HUES48 (cell line): Measurements from ENCODE around the gene RAB1B.

Experiments used
- H3K27ac ChIP-seq: one replicate; pipeline ENCODE4 v1.7.0; 2013; ENCODE audit warnings: low read depth, low read length, inconsistent platforms
- H3K27me3 ChIP-seq: 2 replicates; pipeline ENCODE4 v1.6.1; 2013; ENCODE audit warnings: mild to moderate bottlenecking, low read length; ENCODE audit not compliant: control insufficient read depth, insufficient read depth
- H3K36me3 ChIP-seq: 2 replicates; pipeline ENCODE4 v1.6.1; 2013; ENCODE audit warnings: low read length; ENCODE audit not compliant: control insufficient read depth, insufficient read depth
- H3K4me1 ChIP-seq: 2 replicates; pipeline ENCODE4 v1.6.1; 2013; ENCODE audit warnings: mild to moderate bottlenecking, low read length; ENCODE audit not compliant: control insufficient read depth, insufficient read depth
- H3K4me3 ChIP-seq: 2 replicates; pipeline ENCODE4 v1.5.1; 2013; ENCODE audit warnings: mild to moderate bottlenecking, low read depth, low read length
- H3K9ac ChIP-seq: 2 replicates; pipeline ENCODE4 v1.6.1; 2013; ENCODE audit warnings: mild to moderate bottlenecking, low read depth, low read length, moderate library complexity
- H3K9me3 ChIP-seq: 2 replicates; pipeline ENCODE4 v1.6.1; 2013; ENCODE audit warnings: low read length; ENCODE audit not compliant: control insufficient read depth, insufficient read depth

RAB1B gene

DNA sequence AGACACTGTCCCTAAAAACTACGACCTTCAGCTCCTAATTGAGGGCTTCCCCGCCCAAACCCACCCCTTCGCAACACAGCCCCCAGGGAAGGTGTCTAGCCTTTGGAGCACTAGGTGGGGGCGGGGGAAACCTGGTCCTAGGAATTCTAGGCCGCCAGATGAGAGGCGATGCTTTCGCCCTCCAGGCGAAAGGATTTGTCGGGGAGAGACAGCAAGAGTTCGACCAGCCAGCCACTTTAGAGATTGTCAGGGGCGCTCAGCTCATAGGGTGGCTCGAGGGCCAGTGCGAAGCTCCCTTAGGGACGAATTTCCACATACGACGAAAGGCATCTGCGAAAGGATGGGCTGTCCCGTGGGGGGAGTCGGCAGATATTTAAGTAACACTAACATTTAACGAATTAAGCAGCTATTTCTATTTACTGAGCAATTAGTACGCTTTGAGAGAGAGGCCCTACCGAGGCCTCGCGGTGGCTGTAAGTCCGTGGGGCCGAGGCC lies 43.1 kb downstream of the RAB1B start:
- no peaks in the 10 kb centered on the region for H3K9me3 ChIP-seq
- H3K27me3 ChIP-seq, result no peaks in the 10 kb centered on the region; the same call in 1 of the 2 replicates

DNA sequence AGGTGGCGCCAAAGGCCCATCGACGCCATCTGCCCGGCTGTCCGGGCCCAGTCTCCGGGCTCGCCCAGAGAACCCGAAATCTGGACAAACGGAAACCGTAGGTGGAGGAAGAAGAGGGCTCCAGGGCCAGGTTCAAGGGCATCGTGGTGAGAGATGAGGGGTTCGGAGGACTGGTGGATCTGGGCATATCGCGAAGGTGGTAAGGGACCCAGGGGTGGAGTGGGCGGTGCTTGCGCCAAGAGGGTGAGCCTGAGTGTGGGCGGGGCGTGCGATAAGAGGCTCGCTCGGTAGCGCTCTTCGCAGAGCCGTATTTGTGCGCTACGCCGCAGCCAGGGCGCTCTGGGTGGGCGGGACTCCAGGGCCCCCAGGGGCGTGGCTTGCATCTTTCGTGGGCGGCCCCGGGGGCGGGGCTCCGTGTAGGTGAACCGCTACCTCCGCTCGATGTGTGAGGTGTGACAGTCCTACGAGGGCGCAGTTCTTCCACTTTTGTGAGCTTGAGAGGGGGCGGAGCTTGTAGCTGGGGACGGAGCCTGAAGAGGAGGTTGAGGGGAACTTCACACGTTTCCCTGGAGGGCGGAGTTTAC lies 43.6 kb downstream of the RAB1B start:
- Histone ChIP-seq H3K27me3 (no peaks in the 10 kb centered on the region; the same call in 1 of the 2 replicates), H3K36me3 (no peaks in the 10 kb centered on the region), H3K9ac (no peak overlapping the region)

More for the DNA sequence above, 43.1 kb downstream of the RAB1B start:
- H3K4me3 ChIP-seq, result peak overlapping the region; percentile 63
- peaks cover 8% of the 10 kb centered on the region for H3K4me1 ChIP-seq
- H3K27ac ChIP-seq, result peak overlapping the region; percentile 62
- no peaks in the 10 kb centered on the region for H3K36me3 ChIP-seq
- H3K9ac ChIP-seq, result no peak overlapping the region

DNA sequence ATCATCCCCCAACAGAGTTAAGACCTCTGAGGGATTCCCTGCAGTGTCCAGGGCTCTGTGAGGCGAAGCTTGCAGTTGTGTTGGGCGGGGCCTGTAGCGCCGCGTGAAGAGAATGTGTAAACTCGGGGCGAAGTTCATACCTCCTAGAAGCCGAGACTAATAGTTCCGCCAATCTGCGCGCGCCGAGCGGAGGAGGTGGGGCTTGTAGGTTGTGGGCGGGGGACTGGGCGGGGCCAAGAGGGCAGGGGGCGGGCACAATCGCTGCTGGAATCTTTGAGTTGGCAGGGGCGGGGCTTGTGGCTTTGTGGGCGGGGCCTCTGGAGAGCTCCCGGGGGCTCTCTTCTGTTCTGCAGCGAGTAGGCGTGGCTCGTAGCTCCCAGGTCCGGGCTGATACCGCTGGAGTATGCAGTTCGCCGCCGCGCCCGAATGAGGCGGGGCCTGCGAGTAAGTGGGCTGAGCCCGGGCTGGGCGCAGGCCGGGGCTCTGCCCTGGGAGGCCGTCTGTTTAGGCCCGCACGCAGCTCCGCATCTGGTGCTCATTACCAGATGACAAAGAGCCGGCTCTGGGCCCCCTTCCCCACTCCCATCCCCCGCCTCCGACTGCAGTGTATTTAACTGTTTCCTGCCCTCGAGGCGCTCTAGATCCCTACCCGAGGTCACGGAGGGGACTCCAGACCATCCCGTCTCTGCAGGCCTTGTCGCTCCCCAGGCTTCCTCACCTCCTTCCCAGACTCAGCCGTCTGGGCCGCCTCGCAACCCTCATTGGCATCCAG lies 44.3 kb downstream of the RAB1B start:
- H3K9me3 ChIP-seq, result no peaks in the 10 kb centered on the region
- H3K27ac ChIP-seq, result peak overlapping the region; percentile 86
- H3K36me3 ChIP-seq, result no peaks in the 10 kb centered on the region
- peaks cover 11% of the 10 kb centered on the region for H3K4me1 ChIP-seq
- peak overlapping the region; percentile 63 for H3K4me3 ChIP-seq
- no peaks in the 10 kb centered on the region; the same call in 1 of the 2 replicates for H3K27me3 ChIP-seq
- H3K9ac ChIP-seq, result peak overlapping the region; percentile 30; the same call in 1 of the 2 replicates

More for the DNA sequence above, 43.6 kb downstream of the RAB1B start:
- Histone ChIP-seq H3K27ac (peak overlapping the region; percentile 62), H3K4me1 (peaks cover 8% of the 10 kb centered on the region), H3K9me3 (no peaks in the 10 kb centered on the region), H3K4me3 (peak overlapping the region; percentile 63)

DNA sequence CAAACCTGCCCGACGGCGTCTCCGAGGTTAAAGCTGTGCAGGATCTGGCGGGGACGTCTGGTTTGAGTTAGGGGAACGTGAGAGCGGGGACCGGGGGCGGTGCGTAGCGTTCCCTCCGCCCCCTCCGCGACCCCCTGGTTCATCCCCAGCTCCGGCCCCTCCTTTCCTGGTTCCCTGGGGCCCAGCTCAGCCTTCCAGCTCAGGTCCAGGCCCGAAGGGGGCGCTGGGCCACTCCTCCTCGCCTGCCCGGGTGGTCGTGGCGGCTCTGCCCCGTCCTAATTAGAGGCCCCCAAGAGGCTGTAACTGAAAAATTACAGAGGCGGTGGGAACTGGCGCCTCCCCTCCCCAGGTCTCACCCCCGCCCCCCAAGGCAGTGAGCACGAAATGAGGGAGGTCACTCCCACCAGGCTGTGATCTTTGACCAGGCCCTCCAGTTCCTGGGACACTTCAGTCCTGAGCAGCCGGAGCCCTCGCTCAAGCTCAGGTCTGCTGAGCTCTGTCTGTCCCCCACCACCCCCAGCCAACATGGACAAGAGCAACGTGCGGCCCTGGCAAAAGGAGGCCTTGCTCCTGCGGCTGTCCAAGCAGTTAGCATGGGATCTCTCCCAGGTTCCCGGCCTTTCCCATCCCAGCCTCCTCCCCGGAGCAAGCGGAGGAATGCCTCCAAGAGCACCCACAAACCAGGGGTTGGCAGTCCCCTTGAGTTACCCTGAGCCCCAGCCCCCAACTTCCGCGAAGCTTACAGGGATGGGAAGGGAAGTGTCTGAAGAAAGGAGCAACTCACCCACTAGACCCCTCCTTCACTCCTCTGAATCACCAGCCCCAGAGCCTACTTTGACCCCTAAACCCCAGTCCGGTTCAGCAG lies 45.1 kb downstream of the RAB1B start:
- peak overlapping the region; percentile 59 for H3K4me3 ChIP-seq
- peak overlapping the region; percentile 30; the same call in 1 of the 2 replicates for H3K9ac ChIP-seq
- H3K27me3 ChIP-seq, result no peaks in the 10 kb centered on the region; the same call in 1 of the 2 replicates
- H3K36me3 ChIP-seq, result no peaks in the 10 kb centered on the region
- peaks cover 19% of the 10 kb centered on the region for H3K4me1 ChIP-seq
- peak overlapping the region; percentile 86 for H3K27ac ChIP-seq
- no peaks in the 10 kb centered on the region for H3K9me3 ChIP-seq

DNA sequence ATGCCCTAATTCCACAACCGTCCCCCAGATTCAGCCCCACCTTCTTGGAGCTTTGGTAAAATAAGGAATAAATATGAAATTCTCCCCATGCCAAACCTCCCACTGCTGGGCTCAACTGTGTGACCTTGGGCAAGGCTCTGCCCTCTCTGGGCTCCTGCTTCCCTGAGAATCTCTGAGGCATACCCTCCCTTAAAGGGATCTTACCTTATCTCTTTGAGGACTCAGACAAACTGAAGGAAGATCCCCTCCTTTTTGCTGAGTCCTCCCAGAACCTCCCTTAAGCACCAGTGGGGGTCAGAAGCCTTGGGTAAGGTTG lies 45.7 kb downstream of the RAB1B start:
- Histone ChIP-seq H3K9ac (no peak overlapping the region), H3K4me3 (no peak overlapping the region; the same call in 1 of the 2 replicates), H3K36me3 (no peaks in the 10 kb centered on the region)

DNA sequence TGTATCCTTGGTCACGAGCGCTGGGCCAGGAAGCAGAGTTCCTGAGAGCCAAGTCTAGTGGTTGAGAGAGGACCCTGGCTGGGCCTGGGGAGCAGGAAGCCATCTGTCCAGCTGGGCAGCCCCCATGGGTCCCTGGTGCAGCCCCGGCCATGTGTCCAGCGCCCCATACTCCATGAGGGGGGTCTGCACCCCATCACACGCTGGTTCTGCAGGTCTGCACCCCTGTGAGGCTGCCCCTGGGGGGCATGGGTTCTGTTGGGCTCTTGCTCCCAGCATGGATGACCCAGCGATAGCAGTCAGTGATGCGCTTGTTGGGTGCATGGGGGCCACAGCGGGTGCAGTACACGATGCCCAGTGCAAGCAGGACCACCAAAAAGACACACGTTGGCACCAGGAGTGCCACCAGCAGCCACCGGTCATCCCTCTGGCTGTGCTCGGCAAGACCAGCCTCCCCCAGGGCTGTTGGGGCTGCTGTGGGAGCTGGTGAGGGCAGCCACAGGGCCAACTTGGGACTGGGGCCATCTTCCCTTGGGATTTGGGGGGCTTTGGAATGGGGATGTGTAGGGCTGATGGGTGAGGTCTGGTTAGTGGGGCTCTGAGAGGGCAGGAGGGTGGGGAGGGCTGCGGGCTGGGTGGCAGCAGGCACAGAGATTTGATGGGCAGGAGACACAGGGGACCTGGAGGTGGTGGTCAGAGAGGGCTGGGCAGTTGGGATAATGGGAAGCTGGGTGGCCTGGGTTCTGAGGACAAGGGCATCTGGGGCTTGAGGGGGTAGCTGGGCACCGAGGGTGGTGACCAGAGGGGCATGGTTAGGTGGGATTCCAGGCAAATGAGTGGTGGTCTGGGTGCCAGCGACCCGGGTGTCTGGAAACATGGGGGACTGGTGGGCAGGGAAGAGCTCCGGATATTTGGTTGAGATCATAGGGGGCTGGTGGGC lies 46.4 kb downstream of the RAB1B start:
- Histone ChIP-seq H3K27me3 (no peaks in the 10 kb centered on the region; the same call in 1 of the 2 replicates), H3K27ac (no peak overlapping the region), H3K4me3 (no peak overlapping the region), H3K9ac (no peak overlapping the region), H3K9me3 (no peaks in the 10 kb centered on the region), H3K36me3 (no peaks in the 10 kb centered on the region), H3K4me1 (peaks cover 20% of the 10 kb centered on the region)

More for the DNA sequence above, 45.7 kb downstream of the RAB1B start:
- H3K4me1 ChIP-seq, result peaks cover 20% of the 10 kb centered on the region
- H3K9me3 ChIP-seq, result no peaks in the 10 kb centered on the region
- H3K27ac ChIP-seq, result no peak overlapping the region
- H3K27me3 ChIP-seq, result no peaks in the 10 kb centered on the region; the same call in 1 of the 2 replicates

DNA sequence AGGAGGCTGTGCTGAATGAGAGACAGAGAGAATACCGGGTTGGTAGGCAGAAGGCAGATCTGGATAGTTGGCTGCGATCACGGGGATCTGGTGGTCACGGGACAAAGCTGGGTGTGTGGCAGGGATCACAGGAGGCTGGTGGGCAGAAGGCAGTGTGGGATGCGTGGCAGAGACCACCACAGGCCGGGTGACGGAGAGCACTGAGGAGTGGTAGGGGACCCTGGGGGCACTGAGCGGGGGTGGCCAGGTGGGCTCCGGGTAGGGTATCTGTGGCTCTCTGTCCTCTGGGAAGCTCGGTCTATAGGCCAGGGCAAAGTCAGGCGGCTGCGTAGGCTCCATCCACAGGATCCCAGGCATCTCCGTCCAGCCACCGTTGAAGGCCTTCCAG lies 47.1 kb downstream of the RAB1B start:
- no peak overlapping the region for H3K27ac ChIP-seq
- H3K4me1 ChIP-seq, result peaks cover 20% of the 10 kb centered on the region
- no peak overlapping the region for H3K9ac ChIP-seq

DNA sequence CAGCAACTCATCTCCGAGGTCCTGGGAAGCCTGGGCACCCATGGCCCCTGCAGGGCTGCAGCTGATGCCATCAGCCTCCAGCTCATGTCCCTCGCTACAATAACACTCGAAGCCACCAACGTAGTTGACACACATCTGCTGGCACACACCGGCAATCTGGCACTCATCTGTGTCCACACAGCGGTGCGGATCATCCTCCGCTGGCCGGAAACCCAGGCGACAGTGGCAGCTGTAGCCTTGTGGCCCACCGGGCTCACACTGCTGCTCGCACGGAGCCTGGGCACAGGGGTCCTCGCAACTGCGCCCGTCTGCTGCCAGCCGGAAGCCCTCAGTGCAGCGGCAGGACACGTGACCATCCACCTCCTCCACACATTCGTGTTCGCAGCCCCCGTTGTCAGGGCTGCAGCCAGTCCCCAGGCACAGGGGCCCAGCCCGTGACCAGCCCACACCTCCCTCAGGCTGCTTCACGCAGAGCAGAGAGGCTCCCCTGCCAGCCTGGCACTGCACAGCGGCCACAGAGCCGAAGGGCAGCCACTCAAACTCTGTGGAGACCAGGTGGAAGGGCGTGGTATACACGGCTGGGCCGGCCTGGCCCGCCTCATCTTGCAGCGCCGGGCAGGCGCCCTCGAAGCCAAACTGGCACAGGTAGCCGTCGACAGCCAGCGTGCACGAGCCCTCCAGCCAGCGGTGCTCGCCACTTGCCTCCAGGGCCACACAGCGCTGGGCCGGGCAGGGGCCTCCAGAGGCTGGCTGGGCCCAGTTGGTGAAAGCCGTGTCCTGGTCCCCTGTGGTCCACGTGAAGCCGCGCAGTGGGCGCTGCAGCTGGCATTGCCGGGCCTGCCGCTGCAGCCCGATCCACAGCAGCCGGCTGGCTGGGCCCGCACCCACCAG lies 47.7 kb downstream of the RAB1B start:
- peaks cover 20% of the 10 kb centered on the region for H3K4me1 ChIP-seq
- no peaks in the 10 kb centered on the region for H3K9me3 ChIP-seq
- no peak overlapping the region for H3K27ac ChIP-seq
- no peak overlapping the region for H3K9ac ChIP-seq
- no peak overlapping the region for H3K4me3 ChIP-seq
- no peaks in the 10 kb centered on the region; the same call in 1 of the 2 replicates for H3K27me3 ChIP-seq
- H3K36me3 ChIP-seq, result no peaks in the 10 kb centered on the region

More for the DNA sequence above, 47.1 kb downstream of the RAB1B start:
- no peak overlapping the region for H3K4me3 ChIP-seq
- no peaks in the 10 kb centered on the region; the same call in 1 of the 2 replicates for H3K27me3 ChIP-seq
- H3K9me3 ChIP-seq, result no peaks in the 10 kb centered on the region
- H3K36me3 ChIP-seq, result no peaks in the 10 kb centered on the region

DNA sequence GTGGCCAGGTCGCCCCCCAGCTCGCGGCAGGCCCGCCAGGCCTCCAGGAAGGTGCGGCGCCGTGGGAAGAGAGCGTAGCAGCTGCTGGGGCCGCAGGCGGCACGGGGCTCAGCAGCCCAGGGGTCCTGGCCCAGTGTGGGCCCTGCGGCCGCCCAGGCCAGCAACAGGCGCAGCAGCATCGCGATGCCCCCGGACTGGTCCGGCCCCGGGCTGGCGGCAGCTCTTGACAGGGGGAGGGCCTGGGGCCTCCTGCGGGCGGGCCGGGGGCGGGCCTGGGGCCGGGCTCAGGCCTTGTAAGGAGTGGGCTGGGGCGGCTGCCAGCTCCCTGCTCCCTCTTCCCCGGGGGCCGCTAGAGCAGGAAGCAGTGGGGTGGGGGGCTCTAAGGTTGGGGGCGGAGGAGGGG lies 48.4 kb downstream of the RAB1B start, which contains the start of gene CD248:
CD248 (minus strand) TSS at position 196 of the 403 bp plus-strand sequence; CDS start at position 179, 17 bp downstream.
- Histone ChIP-seq H3K9ac (no peak within 1 kb of the TSS), H3K4me3 (peak within 1 kb of the TSS; percentile 23; the same call in 1 of the 2 replicates), H3K36me3 (no peaks in the 10 kb centered on the region), H3K27ac (peak within 1 kb of the TSS; percentile 81), H3K27me3 (no peaks in the 10 kb centered on the region; the same call in 1 of the 2 replicates), H3K9me3 (no peaks in the 10 kb centered on the region), H3K4me1 (peaks cover 20% of the 10 kb centered on the region)
